Liver (tissue), 9 donors: ENCODE data around the gene GRIK1. TPM values are rescaled to one million over a fixed set of nuclear protein-coding genes. Genes with fewer than 3 reads are reported as not detected.

Source experiments
- DNase-seq: peaks from one replicate; pipeline ENCODE4 v3.0.0-alpha.2; 2017; ENCODE audit warnings: low spot score
- H3K27ac ChIP-seq, 2 donors: one replicate each; pipeline ENCODE4 v1.7.0; 2013; ENCODE audit warnings: inconsistent platforms in 2 of 2, low read length in 2 of 2, control low read depth in 1 of 2, low read depth in 1 of 2, mild to moderate bottlenecking in 1 of 2
- H3K27me3 ChIP-seq, 4 donors: one replicate each; pipeline versions ENCODE4 v1.6.1 to v1.7.0; 2013; ENCODE audit warnings: low read length in 3 of 4, inconsistent platforms in 1 of 4, mild to moderate bottlenecking in 1 of 4, moderate library complexity in 1 of 4; ENCODE audit not compliant: control insufficient read depth in 4 of 4, insufficient read depth in 4 of 4
- H3K36me3 ChIP-seq, 4 donors: one replicate each; pipeline versions ENCODE4 v1.6.1 to v1.7.0; 2013; ENCODE audit warnings: low read length in 3 of 4, mild to moderate bottlenecking in 3 of 4, low read depth in 1 of 4, moderate library complexity in 1 of 4; ENCODE audit not compliant: control insufficient read depth in 4 of 4, insufficient read depth in 3 of 4
- H3K4me1 ChIP-seq, 4 donors: one replicate each; pipeline versions ENCODE4 v1.6.1 to v1.7.0; 2013; ENCODE audit warnings: low read length in 3 of 4, mild to moderate bottlenecking in 3 of 4, moderate library complexity in 1 of 4; ENCODE audit not compliant: control insufficient read depth in 4 of 4, insufficient read depth in 4 of 4
- H3K4me3 ChIP-seq, 3 donors: one replicate each; pipeline versions ENCODE4 v1.6.1 to v1.7.0; 2013; ENCODE audit warnings: low read length in 3 of 3, control low read depth in 1 of 3, low read depth in 1 of 3, mild to moderate bottlenecking in 1 of 3
- H3K9ac ChIP-seq, 2 donors: one replicate each; pipeline ENCODE4 v1.7.0; 2013; ENCODE audit warnings: low read length in 2 of 2, mild to moderate bottlenecking in 2 of 2, moderate library complexity in 2 of 2, control low read depth in 1 of 2, low read depth in 1 of 2
- H3K9me3 ChIP-seq, 4 donors: one replicate each; pipeline versions ENCODE4 v1.6.1 to v1.7.0; 2013; ENCODE audit warnings: low read length in 3 of 4; ENCODE audit not compliant: control insufficient read depth in 4 of 4
- FOXA2 ChIP-seq: IDR thresholded peaks from 2 replicates; pipeline ENCODE4 v1.6.1; 2016; ENCODE audit warnings: antibody characterized with exemption
- GABPA ChIP-seq, 2 donors: IDR thresholded peaks in 1 of 2; conservative IDR thresholded peaks in 1 of 2; 2 replicates each; pipeline ENCODE4 v1.6.1; 2016; ENCODE audit warnings: antibody characterized with exemption in 2 of 2, mild to moderate bottlenecking in 1 of 2, moderate library complexity in 1 of 2
- HNF4G ChIP-seq: IDR thresholded peaks from 2 replicates; pipeline ENCODE4 v1.6.1; 2016; ENCODE audit warnings: antibody characterized with exemption
- RAD21 ChIP-seq, 2 donors: IDR thresholded peaks; 2 replicates each; pipeline ENCODE4 v1.6.1; 2016; ENCODE audit warnings: antibody characterized with exemption in 2 of 2, mild to moderate bottlenecking in 2 of 2
- RXRA ChIP-seq, 2 donors: IDR thresholded peaks; 2 replicates each; pipeline ENCODE4 v1.6.1; 2017 to 2018; ENCODE audit warnings: antibody characterized with exemption in 2 of 2, mild to moderate bottlenecking in 1 of 2
- TAF1 ChIP-seq: conservative IDR thresholded peaks from 2 replicates; pipeline ENCODE4 v1.6.1; 2016; ENCODE audit warnings: antibody characterized with exemption, mild to moderate bottlenecking
- YY1 ChIP-seq: IDR thresholded peaks from 2 replicates; pipeline ENCODE4 v1.6.1; 2016; ENCODE audit warnings: antibody characterized with exemption, mild to moderate bottlenecking
- WGBS: extraction: QIAGEN DNeasy Blood & Tissue Kit; methylation state at CpG from one replicate; pipeline ENCODE4 v1.1.7; 2013; 5-methylcytosine and 5-hydroxymethylcytosine counted together
- polyA plus RNA-seq, 2 donors: library from polyadenylated mRNA; stranded (reverse) in 1 of 2; unstranded in 1 of 2; fragments of 200-250 nt in 1 of 2; fragments of >200 nt in 1 of 2; fragmentation: Nextera tagmentation in 1 of 2; extraction: Ambion mirVana in 1 of 2; gene quantifications; one replicate each; pipeline versions ENCODE4 v1.2.1 to v1.2.3, GENCODE V29; 2013 to 2015
- total RNA-seq, 2 donors: library from RNA; depleted of rRNA; stranded (reverse); fragments of >200 nt; gene quantifications; one replicate each; pipeline ENCODE4 v1.2.3, GENCODE V29; 2014
- TF ChIP-seq, protein P1 (sequence below): IDR thresholded peaks from 2 replicates; pipeline ENCODE4 v1.6.1; 2016; ENCODE audit warnings: antibody characterized with exemption
- TF ChIP-seq, protein P2 (sequence below): IDR thresholded peaks from 2 replicates; pipeline ENCODE4 v1.6.1; 2016; ENCODE audit warnings: antibody characterized with exemption
- TF ChIP-seq, protein P3 (sequence below): fragments of 150-350 bp; IDR thresholded peaks from 2 replicates; pipeline ENCODE4 v1.5.1; 2017; ENCODE audit warnings: improper control_type of control experiment, low read depth, low read length; ENCODE audit not compliant: missing input control
- donor health status: healthy.
- donor health status: healthy.
- donor health status: healthy.
- donor health status: healthy.
- donor health status: healthy.

GRIK1 gene
- total and polyA plus RNA-seq, 4 donors = 0.02 to 0.14 (median 0.05) TPM; not detected in 1

DNA sequence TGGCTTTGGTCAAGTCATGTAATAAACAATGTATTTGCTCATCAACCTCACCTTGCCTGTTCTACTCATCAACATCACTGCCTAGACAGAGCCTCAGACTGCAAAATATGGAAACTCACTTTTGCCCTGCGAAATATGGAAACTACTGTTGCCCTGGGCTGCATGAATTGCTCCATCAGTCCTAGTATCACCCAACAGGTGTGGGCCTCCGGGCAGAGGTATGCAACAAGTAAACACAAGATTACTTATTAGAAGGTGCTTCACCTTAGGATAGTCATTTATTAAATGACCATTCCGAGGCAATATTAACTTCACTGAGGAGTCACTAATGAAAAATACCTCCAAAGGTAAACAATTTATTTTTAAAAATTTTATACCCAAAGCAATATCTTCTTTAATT is 354.3 kb downstream of the GRIK1 start:
- Histone ChIP-seq H3K36me3 (no peaks in the 10 kb centered on the region), H3K9ac (no peak overlapping the region), H3K27ac (no peak overlapping the region), H3K4me3 (no peak overlapping the region), H3K27me3 (no peaks in the 10 kb centered on the region), H3K4me1 (no peaks in the 10 kb centered on the region), H3K9me3 (no peaks in the 10 kb centered on the region)
- no peak for DNase-seq
- TF ChIP-seq HNF4G (no peak), GABPA (IDR thresholded peaks at IDR 0.05 in 1 of 2, conservative IDR thresholded peaks at IDR 0.05 in 1 of 2) (no peak)
- 61% methylated on average over 3 of the region's 3 CpGs for WGBS

DNA sequence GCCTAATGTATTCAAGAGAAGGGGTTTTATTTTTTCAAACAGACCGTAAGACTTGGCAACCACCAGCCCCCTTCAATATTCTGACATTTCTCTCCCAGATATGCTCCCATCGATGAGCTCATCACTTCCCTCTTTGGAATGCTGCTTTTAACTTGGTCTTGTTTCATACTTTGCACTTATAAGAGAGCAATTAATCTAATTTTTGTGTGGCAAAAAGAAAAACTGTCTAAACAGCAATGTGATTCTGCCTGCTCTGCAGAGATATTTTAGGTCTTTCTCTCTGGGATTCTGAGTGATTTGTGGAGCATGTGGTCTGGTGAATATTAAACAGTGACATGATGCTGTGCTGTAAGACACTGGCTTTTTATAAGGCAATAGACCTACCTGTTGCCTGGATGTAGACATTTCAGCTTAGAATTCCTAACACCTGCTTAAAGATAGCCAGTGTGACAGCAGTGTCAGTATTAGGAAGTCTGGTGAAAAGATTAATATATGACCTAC is 356.3 kb downstream of the GRIK1 start:
- Histone ChIP-seq H3K27me3 (no peaks in the 10 kb centered on the region), H3K4me1 (no peaks in the 10 kb centered on the region), H3K4me3 (no peak overlapping the region), H3K27ac (no peak overlapping the region), H3K36me3 (no peaks in the 10 kb centered on the region), H3K9ac (no peak overlapping the region), H3K9me3 (no peaks in the 10 kb centered on the region)
- no peak for DNase-seq
- 86% methylated on average over 2 of the region's 2 CpGs for WGBS
- TF ChIP-seq RXRA (IDR thresholded peaks at IDR 0.05) = no peak
- TF ChIP-seq TAF1 = no peak
- TF ChIP-seq RAD21 (IDR thresholded peaks at IDR 0.05) = no peak

DNA sequence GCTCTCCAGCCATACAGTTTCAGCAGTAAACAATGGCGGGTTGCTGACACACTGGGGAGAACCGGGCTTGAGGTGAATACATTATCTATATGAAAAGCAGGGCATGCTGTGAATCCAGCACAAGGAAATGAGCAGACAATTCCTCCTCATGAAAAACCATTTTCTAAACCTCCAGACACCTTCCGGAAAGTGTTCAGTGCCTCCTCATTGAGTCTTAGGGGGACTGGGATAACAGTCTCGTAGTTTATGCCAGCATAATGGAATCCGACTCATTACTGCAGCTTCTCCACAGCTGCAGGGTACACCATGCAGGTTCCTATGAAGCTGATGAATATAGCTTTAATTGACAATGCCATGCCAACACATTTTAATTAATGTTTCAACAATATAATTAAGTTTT is 356.9 kb downstream of the GRIK1 start:
- TF ChIP-seq, protein P1, sequence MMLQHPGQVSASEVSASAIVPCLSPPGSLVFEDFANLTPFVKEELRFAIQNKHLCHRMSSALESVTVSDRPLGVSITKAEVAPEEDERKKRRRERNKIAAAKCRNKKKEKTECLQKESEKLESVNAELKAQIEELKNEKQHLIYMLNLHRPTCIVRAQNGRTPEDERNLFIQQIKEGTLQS = no peak
- Histone ChIP-seq H3K36me3 (no peaks in the 10 kb centered on the region), H3K4me3 (no peak overlapping the region), H3K9ac (no peak overlapping the region), H3K27me3 (no peaks in the 10 kb centered on the region), H3K4me1 (no peaks in the 10 kb centered on the region), H3K27ac (no peak overlapping the region), H3K9me3 (no peaks in the 10 kb centered on the region)
- no peak for DNase-seq
- WGBS = 93% methylated on average over 5 of the region's 5 CpGs

DNA sequence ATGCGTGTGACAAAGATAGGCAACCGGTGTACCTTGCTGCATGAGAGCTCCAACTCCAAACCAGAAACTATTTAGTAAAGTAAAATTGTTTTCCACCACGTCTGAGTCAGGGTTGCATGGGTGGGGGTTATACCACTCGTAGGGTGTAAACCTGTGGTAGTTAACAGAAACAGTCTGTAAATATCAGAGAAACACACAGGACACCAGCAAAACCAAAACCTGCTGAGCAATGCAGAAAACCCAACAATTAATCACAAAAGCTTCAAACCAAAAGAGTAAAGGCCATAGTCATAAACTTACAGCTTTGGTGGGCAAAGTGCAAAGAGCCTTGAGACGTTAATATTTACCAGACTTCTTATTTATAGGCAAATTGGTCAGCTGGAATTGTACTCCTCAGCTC is 358.4 kb downstream of the GRIK1 start:
- DNase-seq = no peak
- Histone ChIP-seq H3K9ac (no peak overlapping the region), H3K4me1 (no peaks in the 10 kb centered on the region), H3K27ac (no peak overlapping the region), H3K9me3 (no peaks in the 10 kb centered on the region), H3K4me3 (no peak overlapping the region), H3K36me3 (no peaks in the 10 kb centered on the region), H3K27me3 (no peaks in the 10 kb centered on the region)
- TF ChIP-seq, protein P1 = no peak
- TF ChIP-seq TAF1 (no peak), YY1 (no peak), FOXA2 (no peak), HNF4G (no peak), RAD21 (IDR thresholded peaks at IDR 0.05) (no peak)
- TF ChIP-seq, protein P2, sequence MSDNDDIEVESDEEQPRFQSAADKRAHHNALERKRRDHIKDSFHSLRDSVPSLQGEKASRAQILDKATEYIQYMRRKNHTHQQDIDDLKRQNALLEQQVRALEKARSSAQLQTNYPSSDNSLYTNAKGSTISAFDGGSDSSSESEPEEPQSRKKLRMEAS = no peak
- TF ChIP-seq, protein P3, sequence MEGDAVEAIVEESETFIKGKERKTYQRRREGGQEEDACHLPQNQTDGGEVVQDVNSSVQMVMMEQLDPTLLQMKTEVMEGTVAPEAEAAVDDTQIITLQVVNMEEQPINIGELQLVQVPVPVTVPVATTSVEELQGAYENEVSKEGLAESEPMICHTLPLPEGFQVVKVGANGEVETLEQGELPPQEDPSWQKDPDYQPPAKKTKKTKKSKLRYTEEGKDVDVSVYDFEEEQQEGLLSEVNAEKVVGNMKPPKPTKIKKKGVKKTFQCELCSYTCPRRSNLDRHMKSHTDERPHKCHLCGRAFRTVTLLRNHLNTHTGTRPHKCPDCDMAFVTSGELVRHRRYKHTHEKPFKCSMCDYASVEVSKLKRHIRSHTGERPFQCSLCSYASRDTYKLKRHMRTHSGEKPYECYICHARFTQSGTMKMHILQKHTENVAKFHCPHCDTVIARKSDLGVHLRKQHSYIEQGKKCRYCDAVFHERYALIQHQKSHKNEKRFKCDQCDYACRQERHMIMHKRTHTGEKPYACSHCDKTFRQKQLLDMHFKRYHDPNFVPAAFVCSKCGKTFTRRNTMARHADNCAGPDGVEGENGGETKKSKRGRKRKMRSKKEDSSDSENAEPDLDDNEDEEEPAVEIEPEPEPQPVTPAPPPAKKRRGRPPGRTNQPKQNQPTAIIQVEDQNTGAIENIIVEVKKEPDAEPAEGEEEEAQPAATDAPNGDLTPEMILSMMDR = no peak
- 68% methylated on average over 5 of the region's 5 CpGs for WGBS
